Fibroblast of skin of right biceps (primary cell): ENCODE results near the gene SLIT3.

Experiments used
- DNase-seq: peaks from one replicate; pipeline ENCODE4 v3.0.0-alpha.2; 2013

The SLIT3 gene

GRCh38 chr5:168944004-168944403 lies 356.9 kb downstream of the SLIT3 start:
- DNase-seq: no peak

GRCh38 chr5:168943091-168943884 lies 357.7 kb downstream of the SLIT3 start:
- no peak for DNase-seq

DNA sequence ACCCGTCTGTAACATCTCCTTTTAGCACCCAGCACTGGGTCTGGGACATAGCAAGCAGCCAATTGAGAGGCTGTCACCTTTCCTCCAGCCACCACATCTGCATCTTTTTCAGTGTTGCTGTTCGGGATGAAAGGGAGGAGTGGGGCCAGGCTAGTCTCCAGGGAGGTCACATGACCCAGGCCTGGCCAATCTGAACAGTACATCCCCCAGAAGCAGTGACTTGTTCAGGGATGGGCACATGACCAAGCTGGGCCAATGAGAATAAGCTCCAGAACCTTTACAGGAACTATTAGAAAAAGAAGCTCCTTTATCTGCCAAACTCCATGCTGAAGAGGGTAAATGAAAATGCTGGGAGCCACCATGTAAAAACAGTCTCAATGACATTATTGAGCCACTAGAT lies 359.0 kb downstream of the SLIT3 start:
- DNase-seq: peak; percentile 15

DNA sequence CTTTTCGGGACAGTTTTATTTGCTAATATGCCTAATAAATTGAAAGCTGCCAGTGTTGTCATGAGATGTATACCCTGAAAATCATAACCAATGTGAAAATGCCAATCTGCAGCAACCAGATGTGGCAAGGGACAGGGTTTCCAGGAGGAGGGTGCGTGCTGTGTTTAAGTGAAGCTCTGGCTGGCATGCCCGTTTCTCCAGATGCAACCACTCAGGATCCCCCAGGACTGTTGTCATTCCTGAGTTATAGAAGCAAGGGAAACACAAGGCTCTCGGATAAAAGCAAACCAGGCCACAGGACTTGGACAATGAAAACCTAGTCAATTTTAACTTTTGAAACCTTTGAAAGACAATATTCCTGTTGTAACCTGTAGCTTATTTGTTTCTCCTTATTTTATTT lies 360.2 kb downstream of the SLIT3 start:
- DNase-seq: no peak

DNA sequence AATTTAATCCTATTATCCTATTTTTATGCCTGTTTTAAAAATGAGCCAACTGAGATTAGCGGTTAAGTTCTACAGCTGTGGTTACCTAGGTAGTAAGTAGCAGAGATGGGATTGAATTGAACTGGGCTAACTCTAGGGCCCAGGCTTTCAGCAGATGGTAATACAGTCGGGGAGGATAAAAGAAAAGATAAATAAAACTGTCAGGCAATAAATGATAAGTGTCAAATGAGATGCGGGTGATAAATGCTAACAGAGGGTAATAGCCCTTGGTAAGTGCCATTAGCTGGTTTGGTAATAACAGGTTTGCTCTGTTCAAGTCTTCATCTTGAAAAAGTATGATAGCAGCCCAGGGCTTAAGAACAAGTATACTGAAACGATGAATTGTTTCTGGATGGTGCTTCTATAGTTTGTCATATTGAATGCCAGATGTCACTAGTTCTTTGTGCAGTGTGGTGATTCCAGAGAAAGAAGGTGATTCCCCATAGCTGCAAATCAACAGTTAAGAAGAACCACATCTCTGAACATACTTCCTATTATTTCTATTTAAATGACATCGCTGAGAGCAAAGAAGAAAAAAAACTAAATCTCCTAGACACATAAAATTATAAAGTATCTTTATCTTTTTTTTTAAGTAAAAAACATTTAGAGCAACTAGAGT lies 360.9 kb downstream of the SLIT3 start:
- no peak for DNase-seq

GRCh38 chr5:168939156-168939800 lies 361.7 kb downstream of the SLIT3 start:
- DNase-seq: peak; percentile 22

- DNase-seq: no peak
Measured at GRCh38 chr5:168936511-168936910, 364.4 kb downstream of the SLIT3 start.

GRCh38 chr5:168935183-168935582 lies 365.8 kb downstream of the SLIT3 start:
- DNase-seq: peak; percentile 23

DNA sequence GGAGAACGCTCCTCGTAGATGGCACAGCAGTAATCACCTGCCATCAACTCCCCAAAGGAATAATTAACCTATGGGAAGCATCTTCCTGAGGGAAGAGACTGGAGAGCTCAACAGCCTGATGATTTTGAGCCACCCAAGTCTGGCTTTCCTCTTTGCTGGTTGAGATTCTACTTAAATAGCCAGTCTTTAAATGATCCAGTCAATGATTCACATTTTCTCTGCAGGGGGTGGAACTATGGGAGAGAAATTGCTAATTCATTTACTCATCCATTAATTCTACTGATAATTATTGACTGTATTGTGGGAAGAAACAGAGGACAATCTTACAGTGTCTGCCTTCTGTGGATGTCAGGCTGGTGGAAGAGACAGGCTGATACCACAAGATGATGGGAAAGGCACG lies 366.8 kb downstream of the SLIT3 start:
- DNase-seq: peak; percentile 24

DNA sequence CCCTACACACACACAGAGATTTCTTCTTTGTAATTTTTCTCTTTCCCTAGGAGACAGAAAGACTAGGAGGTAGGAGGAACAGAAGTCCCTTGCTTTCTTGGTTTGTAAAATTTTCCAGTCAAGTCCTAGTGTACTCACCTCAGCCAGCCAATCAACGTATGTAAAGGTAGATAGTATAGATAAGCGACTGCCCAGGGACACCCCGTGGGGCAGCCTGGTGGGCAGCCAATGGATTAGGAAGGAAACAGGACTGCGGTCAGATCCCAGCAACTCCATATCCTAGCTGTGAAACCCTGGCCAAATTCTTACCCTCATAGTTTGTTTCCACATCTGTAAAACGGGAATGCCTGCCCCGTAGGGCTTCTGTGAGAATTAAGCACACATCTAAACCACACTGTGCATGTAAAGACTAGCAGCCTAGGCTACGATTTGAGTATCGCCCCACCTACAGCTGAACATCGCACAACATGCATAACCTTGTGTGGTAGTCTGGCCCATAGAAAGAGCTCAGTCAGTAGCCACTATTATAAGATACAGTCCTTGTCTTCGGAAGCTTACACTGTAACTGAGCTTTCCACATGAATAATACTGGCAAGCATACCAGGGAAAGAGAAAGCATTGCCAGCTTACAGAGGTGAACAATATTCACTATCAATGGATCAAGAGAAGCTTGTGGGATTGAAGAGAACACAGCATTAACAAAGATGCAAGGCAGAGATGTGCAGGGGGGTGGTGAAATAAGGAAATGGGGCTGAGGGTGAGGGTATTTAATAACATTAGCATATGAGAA lies 368.3 kb downstream of the SLIT3 start:
- DNase-seq: no peak

DNA sequence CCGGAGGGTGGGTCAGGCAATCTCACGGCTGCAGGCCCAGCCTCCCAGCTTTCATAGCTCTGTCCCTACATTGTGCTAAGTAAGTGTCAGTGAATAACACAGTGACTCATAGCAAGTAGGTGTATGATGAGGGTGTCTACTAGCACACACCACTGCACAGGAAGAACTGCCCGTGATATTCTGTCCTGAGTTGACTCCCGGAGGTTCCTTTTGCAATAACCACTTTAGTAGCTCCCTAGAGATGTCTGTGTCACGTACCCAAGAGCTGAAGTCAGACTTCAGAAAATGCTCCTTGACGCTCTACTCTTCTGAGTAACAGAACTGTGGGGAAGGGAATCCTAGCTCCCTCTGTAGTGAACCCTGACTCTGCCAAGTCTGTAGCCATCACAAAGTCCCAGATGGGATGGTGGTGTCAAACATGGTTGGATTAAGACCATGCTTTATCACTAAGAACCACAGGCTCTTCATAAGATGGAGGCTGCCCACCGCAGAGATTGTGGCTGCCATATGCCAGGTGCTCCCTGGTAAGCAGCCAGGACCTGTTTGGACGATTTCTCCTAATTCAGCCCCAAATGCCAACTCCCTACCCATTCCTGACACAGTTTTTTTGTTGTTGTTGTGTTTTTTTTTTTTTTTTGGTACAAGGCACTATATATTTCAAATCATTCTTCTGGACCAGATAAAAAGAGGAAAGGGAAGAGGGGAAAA lies 369.1 kb downstream of the SLIT3 start:
- peak; percentile 90 for DNase-seq

DNA sequence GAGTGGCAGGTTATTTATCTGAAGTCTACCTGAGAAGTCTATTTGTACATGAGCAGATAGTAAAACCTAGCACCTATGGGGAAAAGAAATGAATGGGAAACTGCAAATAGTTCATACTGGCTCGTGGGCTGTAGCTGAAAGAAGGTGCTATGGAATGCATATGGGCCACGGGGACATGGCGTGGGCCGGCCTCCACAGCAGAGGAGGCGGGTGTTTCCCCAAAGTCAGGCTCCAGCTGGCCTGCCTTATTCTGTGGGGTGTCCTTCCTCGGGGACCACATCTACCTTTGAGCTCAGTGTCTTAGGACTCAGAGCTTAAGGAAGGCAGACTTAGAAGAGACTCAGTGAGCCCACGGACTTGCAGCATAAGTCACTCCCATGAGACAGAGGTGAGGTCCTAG lies 371.3 kb downstream of the SLIT3 start:
- no peak for DNase-seq

DNA sequence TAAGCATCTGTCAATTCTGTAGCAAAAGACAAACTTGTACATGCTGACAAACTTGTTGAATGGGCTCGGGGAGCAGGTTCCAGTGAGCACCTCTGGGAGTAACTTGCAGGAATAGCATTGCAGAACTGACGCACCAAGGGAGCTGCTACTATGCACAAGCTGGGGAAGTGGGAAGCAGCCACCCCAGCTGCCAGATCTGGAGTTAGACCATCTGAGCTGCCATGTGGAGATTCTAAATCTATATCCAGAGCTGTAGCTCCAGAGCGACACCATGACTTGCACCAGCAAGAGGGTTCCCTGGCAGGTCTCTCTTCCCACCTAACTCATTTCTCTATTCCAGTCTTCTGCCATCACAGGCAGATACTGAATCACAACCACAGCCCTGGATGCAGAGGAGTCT lies 375.8 kb downstream of the SLIT3 start:
- DNase-seq: no peak

GRCh38 chr5:168921147-168921866 lies 379.6 kb downstream of the SLIT3 start:
- no peak for DNase-seq

GRCh38 chr5:168920019-168920810 lies 380.7 kb downstream of the SLIT3 start:
- no peak for DNase-seq

- DNase-seq: no peak
Measured at GRCh38 chr5:168917947-168918600, 382.9 kb downstream of the SLIT3 start.

- peak; percentile 25 for DNase-seq
Measured at GRCh38 chr5:168916852-168917251, 384.1 kb downstream of the SLIT3 start.

GRCh38 chr5:168916266-168916665 lies 384.7 kb downstream of the SLIT3 start:
- DNase-seq: no peak

- DNase-seq: no peak
Measured at GRCh38 chr5:168914491-168914890, 386.4 kb downstream of the SLIT3 start.

GRCh38 chr5:168910874-168911273 lies 390.1 kb downstream of the SLIT3 start:
- DNase-seq: no peak
